Left renal cortex interstitium (tissue), 4 donors: ENCODE data around the gene ATMIN. TPM values are rescaled to one million over a fixed set of nuclear protein-coding genes. Genes with fewer than 3 reads are reported as not detected.

Experiments
- DNase-seq, 4 donors: peaks; one replicate each; pipeline ENCODE4 v3.0.0-alpha.2; 2013; ENCODE audit warnings: low read depth in 4 of 4, low spot score in 2 of 4, missing footprints in 1 of 4
- polyA plus RNA-seq, 4 donors: library from polyadenylated mRNA; unstranded; fragments of 120-200 nt; gene quantifications; one replicate each; pipeline ENCODE4 v1.2.1, GENCODE V29; 2013; ENCODE audit not compliant: insufficient read length in 4 of 4

ATMIN gene, protein sequence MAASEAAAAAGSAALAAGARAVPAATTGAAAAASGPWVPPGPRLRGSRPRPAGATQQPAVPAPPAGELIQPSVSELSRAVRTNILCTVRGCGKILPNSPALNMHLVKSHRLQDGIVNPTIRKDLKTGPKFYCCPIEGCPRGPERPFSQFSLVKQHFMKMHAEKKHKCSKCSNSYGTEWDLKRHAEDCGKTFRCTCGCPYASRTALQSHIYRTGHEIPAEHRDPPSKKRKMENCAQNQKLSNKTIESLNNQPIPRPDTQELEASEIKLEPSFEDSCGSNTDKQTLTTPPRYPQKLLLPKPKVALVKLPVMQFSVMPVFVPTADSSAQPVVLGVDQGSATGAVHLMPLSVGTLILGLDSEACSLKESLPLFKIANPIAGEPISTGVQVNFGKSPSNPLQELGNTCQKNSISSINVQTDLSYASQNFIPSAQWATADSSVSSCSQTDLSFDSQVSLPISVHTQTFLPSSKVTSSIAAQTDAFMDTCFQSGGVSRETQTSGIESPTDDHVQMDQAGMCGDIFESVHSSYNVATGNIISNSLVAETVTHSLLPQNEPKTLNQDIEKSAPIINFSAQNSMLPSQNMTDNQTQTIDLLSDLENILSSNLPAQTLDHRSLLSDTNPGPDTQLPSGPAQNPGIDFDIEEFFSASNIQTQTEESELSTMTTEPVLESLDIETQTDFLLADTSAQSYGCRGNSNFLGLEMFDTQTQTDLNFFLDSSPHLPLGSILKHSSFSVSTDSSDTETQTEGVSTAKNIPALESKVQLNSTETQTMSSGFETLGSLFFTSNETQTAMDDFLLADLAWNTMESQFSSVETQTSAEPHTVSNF
- polyA plus RNA-seq, result 10 to 100 TPM; 37.0 to 46.1 (median 44.3) TPM

DNA sequence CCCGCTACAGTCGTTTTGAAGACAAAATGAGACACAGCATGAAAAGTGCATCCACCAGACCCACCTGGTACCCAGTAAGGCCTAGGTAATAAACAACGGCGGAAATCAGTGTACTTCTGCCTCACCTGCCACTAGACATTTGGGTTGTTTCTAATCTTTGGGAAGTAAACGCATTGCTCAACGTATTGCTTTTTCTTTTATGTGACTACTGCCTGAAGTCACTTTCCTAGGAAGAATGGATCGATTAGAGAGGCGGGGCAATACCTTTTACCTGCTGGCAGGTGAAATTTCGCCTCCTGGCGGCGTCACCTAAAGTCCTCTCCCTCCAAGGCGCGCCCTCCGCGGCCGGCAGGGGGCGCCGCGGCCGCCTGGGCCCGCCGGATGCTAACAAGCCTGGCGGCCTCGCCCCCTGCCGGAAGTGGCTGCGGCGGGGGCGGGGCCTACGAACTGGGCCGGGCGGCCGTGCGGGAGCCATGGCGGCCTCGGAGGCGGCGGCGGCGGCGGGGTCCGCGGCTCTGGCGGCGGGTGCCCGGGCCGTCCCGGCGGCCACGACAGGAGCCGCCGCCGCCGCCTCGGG, at the start of gene ATMIN:
Gene ATMIN, plus strand, starts transcription at position 445 of the 577 bp plus-strand sequence. Its CDS starts 29 bp downstream, at position 474.
- DNase-seq, result peak; percentile 43 to 85 (median 71)

DNA sequence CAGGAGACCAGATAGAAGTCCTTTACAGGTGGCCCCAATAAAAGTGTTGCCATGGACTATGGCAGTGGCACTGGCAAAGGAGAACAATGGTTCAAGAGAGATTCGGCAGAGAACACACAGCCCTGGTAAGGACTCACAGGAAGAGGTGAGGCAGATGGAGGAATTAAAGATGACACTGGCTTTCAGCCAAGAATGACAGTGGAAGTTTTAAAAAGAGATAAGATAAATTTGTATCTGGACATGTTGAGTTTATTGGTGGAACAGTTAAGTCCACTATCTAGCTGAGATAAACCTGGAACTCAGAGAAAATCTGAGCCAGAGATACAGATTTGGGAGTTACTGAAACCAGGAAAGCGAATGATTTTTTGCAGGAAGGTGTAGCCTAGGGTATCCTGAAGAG, 49.1 kb upstream of the ATMIN start:
- no peak for DNase-seq

DNA sequence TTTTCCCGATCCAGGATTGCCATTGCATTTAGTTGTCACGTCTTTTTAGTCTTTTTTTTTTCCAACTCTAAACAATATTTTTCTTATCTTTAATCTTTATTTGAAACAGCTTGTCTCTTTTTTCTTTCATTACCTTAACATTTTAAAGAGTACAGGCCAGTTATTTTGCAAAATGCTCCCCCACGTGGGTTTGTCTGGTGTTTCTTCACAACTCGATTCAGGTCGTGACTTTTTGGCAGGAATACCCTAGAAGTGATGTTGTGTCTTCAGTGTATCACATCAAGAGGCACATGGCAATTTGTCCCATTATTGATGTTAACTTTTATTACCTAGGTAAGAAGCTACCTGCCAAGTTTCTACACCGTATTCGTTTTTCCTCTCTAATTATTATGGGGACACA, 46.9 kb upstream of the ATMIN start:
- DNase-seq, result no peak

DNA sequence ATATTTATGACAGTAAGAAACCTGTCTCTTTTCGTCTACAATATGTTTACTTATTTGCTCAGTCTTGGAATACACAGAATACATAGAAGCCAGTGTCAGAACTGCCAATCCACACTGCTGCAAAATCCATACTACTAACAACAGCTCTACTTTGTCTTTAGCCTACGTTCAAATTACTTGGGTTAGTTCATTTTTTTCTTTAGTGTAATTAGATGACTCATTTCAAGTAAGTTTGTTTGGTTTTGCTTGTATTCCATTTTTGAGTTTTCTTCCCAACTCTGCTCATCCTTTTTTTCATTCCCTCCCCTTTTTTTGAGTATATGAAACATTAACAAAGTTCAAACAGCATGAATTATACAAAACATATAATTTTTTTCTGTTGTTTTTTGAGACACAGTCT, 45.8 kb upstream of the ATMIN start:
- DNase-seq, result no peak

DNA sequence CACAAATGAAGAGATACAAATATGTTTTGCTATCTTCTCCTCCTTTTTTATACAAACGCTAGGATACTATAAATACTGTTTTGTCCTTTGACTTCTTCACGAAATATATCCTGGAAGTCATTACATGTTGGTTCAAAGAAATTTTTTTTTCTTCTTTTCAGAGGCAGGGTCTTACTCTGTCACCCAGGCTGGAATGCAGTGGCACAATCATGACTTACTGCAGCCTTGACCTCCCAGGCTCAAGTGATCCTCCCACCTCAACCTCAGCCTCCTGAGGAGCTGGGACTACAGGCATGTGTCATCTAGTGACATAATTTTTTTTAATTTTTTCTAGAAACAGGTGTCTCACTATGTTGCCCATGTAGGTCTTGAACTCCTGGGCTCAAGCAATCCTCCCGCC, 45.1 kb upstream of the ATMIN start:
- no peak for DNase-seq

DNA sequence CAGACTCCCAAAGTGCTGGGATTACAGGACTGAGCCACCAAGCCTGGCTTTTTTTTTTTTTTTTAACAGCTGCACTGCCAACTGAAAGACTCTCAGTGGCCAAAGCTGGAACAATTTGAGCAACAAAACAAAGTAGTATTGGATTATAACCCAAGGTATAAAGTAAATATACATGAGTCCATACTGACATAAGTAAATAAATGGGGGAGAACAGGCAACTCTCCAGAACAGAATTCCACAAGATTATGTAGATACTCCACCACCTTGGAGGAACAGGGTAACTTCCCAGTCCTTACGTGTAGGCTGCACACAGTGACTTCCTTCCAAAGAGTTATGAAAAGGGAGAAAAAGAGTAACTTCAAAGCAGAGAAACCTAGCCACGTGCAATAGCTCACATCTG, 44.7 kb upstream of the ATMIN start:
- DNase-seq, result no peak

DNA sequence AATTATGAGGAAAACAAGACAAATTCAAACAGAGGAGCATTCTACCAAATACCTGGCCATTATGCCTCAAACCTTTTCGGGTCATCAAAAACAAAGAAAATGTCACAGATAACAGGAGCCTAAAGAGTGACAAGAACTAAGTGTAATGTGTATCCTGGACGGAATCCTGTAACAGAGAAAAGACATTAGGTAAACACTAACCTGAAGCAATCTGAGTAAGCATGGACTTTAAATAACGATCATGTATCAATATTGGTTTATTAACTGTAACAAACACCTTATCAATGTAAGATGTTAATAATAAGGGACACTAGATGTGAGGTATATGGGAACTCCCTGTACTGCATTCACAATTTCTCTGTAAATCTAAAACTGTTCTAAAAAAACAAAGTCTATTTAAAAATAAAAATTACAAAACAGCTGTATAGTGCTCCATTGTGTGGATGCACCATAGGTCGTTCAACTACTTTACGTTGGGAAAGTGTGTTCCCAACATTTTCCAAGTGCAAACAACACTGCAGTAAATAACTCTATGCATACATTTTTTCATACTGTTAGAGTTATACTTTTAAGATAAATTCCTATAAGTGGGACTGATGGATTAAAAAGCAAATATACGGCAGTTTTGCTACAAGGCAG, 43.7 kb upstream of the ATMIN start:
- no peak for DNase-seq

DNA sequence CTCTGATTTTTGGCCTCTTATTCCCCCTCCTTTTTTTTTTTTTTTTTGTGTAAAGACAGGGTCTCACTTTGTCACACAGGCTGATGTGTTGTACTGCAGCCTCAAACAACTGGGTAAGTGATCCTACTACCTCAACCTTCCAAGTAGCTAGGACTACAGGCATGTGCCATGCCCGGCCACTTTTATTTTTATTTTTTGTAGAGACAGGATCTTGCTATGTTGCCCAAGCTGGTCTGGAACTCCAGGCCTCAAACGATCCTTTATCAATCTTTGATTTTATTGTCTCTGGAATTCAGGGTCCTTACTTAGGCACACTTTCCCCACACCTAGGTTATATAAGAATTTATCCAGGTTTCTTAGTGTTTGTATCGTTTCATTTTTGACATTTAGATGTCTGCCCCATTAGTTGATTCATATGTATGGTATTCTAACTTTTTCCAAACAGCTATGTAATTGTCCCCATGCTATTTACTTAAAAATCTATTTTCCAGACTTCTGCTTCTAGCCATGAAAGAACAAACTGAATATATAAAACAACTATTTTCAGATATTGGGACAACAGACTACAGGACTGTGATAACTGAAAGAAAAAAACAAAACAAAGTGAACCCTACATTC, 42.9 kb upstream of the ATMIN start:
- DNase-seq, result no peak

DNA sequence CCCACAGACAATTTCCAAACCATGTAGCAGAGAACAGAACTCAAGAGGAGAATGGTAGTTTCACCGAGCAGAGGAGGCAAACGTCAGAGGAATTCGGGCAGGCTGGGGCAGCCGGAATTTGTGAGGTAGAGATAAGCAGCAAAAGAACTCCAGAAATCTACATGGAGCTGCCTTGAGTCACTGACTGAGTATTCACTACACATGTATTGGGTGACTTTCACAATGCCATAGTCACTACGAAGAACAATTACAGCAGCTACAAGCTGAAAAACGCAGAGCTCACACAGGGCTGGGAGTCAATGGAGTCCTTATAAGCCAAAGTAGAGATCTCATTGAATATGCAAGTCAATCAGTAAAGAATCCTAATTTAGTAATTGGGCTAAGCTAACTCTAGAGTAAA, 42.3 kb upstream of the ATMIN start:
- DNase-seq, result no peak

DNA sequence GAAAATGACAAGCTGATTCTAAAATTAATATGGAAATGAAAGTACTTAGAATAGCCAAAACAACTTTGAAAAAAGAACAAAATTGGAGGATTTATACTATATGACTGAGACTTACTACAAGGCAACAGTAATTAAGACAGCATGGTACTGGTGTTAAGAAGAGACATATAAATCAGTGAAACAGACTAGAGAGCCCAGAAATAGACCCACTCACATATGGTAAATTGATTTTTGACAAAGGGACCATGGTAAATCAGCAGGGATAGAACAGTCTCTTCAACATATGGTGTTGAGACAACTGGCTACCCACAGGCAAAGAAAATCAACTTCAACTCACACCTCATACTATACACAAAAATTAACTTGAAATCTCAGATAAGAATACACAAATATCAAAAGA, 41.8 kb upstream of the ATMIN start:
- DNase-seq, result no peak

DNA sequence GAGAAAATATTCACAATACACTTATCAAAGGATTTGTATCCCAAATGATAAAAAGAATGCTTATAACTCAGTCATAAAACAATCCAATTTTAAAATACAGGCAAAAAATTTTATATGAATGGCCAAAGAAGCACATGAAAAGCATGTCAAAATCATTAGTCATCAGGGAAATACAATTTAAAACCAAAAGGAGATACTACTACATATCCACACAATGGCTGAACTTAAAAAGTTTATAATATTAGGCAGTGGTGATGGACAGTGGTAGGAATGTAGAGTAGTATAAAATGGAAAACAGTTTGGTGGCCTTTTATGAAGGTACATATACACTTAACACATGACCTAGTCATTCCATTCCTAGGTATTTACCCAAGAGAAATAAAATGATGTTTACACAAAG, 41.2 kb upstream of the ATMIN start:
- no peak for DNase-seq

DNA sequence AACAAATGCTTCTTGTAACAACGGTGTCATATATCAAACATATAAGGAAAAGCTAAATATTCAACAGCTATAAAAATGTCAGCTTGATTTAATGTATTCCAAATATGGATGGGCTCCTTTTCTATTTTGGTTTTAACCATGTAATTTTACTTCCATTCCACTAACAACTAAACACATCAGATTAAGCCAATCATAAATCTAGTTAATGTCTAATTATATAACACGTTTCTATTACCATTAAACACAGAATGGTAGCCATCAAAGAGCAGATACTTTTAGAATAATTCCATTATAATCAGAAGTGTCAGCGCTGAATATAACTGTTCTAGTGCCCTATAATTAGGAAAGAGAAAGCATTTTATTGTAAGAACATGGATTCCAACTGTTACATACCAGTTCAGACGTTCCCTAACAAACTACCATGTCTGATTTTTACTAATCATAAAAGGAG, 38.9 kb upstream of the ATMIN start:
- DNase-seq, result peak in 3 of 4 donors; percentile 26 to 36 (median 27)

DNA sequence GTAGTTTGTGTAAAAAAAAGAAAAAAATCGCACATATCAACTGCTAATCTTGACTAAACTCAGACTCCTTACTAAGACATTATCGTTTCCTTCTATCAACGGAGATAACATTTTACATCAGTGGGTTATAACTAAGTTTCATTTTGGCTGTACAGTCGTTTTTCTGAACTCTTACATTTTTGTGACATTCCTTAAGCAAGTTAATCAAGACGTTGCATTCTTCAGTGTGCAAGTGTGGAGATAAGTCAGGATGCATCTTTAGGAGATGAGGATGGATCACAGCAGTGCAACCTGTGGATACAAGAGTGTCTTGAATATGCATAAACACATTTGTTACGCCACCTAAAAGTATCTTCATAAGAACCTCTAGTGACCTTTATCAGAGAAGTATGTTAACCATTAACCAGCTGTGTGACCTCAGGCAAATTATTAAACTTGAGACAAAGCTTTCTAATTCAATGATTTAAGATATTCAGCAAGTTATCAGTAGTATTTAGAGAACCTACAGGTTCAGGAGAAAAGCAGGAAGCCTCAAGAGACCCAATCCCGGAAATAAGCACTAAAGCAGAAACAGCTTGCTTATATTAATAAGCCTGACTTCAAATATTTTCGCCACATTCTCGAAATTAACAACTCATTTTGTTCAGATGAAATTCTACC, 38.4 kb upstream of the ATMIN start:
- peak in 3 of 4 donors; percentile 21 to 36 (median 29) for DNase-seq

DNA sequence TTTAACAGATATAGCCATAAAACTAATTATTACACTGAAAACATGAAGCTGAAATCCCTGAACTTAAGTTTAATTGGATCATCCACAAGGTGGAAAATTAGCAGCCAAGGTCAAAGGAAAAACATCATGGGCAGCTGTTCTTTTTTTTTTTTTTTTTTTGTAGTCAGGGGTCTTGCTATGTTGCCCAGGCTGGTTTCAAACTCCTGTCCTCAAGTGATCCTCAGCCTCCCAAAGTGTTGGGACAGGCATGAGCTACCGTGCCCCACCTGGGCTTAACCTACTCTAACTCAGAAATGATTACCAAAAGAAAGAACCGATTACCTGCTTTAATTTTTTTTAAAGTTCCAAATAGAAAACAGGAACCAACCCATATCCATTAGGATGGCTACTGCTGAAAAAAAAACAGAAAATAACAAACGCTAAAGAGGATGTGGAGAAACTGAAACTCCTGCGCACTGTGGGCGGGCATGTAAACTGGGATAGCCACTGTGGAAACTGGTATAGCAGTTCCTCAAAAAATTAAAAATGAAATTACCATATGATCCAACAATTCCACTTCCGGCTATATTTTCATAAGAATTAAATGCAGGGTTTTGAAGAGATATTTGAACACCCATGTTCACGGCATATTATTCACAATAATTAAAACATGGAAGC, 37.5 kb upstream of the ATMIN start:
- no peak for DNase-seq

DNA sequence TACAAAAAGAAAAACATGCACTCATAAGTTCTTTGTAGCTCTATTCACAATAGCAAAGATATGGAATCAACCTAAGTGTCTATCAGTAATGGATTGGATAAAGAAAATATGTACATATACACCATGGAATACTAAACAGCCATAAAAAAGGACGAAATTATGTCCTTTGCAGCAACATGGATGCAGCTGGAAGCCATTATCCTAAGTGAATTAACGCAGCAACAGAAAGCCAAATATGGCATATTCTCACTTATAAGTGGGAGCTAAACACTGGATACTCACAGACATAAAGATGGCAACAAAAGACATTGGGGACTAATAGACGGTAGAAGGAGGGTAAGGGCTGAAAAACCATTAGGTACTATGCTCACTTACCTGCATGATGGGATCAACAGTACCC, 34.8 kb upstream of the ATMIN start:
- no peak for DNase-seq

DNA sequence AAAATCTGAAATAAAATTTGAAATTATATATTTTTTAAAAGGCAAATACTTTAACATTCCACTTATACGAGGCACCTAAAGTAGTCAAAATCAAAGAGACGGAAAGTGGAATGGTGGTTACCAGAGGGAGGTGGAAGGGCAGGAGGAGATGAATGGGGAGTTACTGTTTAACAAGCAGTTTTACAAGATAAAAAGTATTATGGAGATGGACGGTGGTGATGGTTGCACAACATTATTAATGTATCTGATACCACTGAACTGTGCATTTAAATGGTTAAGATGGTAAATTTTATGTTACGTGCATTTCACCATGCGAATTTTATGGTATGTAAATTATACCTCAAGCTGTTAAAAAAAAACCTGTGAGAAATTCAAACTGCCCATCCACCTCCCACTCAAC, 34.3 kb upstream of the ATMIN start:
- no peak for DNase-seq

DNA sequence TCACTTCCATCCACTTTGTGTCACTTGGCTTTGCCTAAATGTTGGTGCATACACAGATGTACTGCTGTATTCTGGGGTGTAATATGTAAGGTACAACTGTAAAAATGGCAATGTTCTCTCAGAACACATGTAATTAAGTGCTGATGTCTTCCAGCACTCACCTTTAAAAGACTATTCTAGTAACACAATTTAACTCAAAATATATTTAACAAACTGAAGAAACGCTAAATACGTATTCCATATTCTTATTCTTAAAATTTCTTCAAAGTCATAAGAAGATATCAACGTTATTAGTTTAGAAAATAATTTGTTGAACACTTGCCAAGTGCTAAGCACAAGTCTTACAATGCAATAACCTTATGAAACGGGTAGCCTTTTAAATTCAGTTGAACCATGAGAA, 32.6 kb upstream of the ATMIN start:
- no peak for DNase-seq

DNA sequence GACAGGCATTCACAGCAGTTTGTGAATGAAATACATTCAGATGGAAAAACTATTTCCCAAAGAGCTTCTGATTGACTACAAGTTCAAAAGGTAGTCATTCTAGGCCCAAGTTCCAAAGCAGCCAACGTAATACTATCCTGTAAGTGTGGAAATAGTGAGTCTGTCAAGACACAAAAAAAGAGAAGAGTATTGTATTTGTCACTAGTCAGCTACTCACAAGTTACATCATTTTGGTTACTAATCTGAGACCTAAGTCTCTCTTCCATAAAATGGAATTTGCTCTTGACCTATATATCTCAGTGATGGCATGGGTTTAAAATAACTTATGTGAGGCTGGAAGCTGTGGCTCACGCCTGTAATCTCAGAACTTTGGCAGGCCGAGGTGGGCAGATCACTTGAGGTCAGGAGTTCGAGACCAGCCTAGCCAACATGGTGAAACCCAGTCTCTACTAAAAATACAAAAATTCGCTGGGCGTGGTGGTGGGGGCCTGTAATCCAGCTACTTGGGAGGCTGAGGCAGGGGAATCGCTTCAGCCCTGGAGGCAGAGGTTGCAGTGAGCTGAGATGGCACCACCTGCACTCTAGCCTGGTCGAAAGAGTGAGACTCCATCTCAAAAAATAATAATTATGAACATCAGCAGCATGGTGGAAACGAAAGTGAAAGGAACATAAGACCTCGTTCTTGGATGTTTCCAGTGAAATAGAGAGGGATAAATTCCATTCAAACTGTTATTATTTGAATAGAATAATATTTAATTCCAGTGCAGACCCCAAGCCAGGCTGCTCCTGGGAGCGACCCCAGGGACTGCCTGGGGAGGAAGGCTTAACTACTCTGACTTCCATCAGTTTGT, 31.8 kb upstream of the ATMIN start:
- no peak for DNase-seq
